GM21381 (cell line): ENCODE measurements around the gene ZFYVE16.
A peak's percentile ranks its signal among the peaks of the same experiment; 100 is the strongest.
"Not testable (repeated sequence)": the region's sequence is repeated elsewhere in the genome, so short reads cannot be mapped to it uniquely, and the experiment has no call there.

Source experiments
- ATAC-seq: cut with Tn5 transposase; IDR thresholded peaks from one replicate; pipeline ENCODE4 v1.9.1; 2021; ENCODE audit warnings: mild to moderate bottlenecking, moderate library complexity; ENCODE audit not compliant: unreplicated experiment

The ZFYVE16 gene

DNA sequence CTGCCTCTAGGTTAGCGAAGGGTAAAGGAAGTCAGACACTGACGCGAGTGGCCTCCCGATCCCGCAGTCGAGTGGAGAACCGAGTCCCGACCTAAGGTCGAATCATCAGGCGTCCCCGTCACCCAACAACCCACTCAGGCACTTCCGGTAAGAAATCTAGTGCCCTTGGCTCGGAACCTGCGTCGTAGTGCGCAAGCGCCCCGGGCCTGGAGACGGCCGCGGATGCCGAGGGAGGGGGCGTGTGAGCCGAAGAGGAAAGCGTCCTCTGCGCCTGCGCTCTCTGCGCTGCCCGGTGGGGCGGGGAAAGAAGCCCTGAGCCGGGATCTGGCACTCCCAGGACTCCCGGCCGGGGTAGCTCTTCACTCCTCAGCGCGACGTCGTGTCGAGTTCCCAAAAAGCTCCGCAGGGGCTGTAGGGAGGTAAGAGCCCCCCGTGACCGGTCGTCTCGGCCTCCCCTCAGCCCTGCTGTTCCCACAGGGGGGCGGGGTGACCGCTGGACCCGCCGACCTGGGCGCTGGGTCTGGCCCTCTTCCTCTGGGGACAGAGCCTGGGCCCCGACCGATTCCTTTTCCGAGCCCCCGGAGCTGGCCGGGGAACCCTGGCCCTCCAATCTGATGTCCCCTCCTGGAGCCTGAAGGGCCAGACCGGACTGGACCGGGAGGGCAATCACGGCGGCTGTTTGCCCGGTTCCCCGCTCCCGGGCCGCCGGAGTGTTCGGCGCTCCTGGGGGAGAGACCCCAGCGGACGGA, at the start of gene ZFYVE16:
ZFYVE16 (plus strand) TSS at position 330 of the 749 bp plus-strand sequence. CDS start 26,084 bp downstream, outside the sequence.
- peak; percentile 84 for ATAC-seq

DNA sequence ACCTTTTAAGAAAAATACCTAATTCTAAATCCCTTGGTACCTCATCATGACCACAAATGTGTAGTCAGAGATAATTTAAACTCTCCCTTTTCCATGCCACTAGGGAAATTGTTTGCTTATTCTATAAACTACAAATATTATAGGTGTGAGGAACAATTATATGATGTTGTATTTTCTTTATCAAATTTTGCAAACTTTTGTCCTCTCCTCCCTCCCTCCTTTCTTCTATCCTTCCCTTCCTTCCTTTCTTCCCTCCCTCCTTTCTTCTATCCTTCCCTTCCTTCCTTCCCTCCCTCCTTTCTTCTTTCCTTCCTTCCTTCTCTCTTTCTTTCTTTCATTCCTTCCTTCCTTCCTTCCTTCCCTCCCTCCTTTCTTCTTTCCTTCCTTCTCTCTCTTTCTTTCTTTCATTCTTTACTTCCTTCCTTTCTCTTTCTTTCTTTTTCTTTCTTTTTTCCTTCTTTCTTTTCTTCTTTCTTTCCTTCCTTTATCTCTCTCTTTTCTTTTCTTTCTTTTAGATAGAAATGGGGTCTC, 46.9 kb upstream of the ZFYVE16 start:
- no peak for ATAC-seq

DNA sequence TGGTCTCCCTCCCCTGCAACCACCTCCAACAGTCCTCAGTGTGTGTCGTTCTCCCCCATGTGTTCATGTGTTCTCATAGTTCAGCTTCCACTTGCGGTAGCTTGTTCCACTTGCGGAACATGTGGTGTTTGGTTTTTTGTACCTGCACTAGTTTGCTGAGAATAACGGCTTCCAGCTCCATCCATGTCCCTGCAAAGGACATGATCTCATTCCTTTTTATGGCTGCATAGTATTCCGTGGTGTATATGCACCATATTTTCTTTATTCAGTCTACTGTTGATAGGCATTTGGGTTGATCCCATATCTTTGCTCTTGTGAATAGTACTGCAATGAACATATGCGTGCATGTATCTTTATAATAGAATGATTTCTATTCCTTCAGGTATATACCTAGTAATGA, 43.0 kb upstream of the ZFYVE16 start:
- ATAC-seq, result no peak

DNA sequence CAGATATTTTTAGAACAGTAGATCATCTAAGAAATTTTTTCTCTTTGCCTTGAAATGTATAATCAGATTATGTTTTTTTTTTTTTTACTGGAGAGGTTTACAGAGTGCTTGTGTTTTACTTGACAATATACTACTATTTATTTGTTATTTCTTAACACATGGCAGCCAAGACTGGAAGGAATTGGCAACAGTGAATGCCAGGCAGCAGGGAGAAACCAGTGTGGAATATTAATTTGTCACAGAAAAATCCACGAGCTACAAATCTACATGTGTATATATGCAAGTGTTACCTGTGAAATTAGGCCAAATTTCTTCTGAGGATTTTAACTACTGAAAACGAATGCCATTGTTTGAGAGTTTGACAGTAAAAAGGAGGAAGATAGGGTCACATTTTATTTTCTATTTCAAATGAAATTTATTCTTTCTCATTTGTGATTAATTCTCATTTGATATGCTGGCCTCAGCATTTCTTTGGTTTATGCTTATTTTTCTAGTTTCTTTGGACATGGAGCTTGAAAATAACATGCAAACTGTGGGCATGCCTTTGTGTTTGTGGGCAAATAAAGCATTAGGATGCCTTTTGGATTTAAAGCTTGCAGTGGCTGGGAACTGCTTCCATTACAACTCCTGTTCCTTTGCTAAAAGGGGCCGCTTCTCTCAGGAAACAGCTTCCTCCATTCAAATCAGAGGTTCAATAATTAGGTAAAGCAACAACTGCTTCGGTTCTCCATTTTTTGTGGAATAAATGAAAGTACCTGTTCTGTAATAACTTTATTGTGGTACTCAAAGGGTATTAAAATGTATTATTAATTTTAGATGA, 39.0 kb upstream of the ZFYVE16 start:
- ATAC-seq, result no peak

DNA sequence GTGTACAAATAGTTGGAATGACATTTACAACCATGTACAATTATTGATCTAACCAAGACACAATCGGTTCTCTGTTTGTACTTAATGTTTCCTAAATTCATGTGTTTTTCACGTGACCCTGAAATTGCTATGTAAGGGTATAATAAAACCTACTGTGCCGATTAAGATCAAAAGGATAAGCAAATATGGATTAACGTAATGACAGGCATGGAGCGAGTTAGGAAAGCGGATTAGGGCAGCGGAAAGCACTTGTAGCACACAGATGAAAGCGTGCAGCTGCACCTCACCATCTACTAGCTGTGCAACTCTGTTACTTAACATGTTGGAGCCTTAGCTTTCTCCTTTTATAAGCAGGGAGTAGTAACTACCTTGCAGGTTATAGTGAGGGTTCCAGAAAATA, 38.3 kb upstream of the ZFYVE16 start:
- ATAC-seq, result no peak

DNA sequence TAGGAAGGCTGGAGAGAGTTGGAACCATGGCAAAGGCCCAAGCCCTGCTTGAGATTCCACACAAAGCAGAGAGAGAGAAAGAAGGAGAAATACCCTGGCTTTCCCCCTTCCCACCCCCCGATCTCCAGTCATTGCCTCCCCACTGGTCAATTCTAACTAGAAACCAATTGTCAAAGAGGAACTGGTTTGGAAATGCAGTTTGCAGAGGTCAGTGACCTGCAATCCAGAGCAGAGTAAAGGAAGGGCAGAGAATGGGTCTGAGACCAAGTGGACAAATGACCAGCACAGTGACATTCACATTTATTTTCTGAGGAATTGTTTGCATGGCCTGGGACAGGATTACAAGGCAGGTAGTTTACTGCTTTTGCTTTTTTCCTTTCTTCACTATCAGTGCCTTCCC, 37.5 kb upstream of the ZFYVE16 start:
- ATAC-seq, result no peak

DNA sequence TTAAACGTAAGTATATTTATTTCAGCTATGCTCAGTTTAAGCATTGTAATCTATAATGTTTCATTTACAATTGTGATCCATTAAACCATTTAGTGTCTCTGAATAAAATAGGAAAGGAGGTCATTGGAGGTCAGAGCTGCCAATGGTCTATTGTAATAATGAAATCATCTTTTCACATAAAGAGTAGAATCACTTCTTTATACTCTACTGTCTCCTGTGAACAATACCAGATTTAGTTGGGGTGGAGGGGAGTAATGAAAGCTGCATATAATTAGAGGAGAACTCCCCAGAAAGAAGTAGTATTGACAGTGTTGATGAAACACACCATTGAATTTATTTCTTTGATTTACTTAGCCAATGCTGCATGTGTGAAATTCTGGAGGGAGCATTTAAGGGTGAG, 35.1 kb upstream of the ZFYVE16 start:
- ATAC-seq, result no peak

DNA sequence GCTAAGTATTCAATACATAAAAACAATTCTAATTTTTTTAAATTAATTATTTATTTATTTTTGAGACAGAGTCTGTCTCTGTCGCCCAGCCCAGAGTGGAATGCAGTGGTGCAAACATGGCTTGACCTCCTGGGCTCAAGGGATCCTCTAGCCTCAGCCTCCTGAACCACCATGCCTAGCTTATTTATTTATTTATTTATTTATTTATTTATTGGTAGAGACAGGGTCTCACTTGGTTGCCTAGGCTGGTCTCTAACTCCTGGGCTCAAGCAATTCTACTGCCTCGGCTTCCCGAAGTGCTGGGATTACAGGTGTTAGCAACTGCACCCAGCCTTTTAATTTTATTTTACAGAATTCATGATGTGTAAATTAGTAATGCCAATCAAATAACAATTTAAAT, 33.7 kb upstream of the ZFYVE16 start:
- no peak for ATAC-seq

DNA sequence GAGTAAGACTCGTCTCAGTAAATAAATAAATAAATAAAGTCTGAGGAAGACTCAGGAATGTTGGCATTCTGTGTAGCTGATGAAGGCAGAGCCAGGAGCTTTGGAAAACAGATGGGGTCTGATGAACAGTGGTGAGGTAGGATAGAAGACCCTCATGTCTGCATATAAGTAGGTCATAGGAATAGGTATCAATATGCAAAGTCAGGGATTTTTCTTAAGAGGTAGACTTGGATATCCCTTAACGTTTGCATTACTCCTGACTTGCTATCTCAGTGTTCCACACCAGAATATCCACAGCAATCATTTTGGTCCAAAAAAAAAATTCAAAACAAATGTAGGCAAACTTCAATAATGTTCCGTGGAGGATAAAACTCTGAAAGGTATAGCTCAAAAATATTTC, 31.3 kb upstream of the ZFYVE16 start:
- ATAC-seq, result no peak

DNA sequence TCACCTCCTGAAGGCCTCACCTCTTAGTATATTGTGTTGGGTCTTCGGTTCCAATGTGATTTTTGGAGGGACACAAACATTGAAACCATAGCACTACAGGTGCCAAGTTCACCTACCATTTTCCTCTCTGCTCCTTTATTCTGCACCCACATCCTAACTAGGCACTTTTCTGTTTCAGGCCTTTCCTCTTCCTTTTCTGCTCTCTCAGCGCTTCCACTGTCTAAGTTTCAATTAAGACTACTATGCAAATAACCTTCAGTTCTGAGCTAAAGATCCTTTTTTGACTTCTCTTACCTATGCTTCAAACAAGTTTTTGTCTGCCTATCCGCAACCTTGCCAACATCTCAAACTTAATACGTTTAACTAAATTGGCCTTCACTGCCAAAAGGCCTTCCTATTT, 25.4 kb upstream of the ZFYVE16 start:
- no peak for ATAC-seq

DNA sequence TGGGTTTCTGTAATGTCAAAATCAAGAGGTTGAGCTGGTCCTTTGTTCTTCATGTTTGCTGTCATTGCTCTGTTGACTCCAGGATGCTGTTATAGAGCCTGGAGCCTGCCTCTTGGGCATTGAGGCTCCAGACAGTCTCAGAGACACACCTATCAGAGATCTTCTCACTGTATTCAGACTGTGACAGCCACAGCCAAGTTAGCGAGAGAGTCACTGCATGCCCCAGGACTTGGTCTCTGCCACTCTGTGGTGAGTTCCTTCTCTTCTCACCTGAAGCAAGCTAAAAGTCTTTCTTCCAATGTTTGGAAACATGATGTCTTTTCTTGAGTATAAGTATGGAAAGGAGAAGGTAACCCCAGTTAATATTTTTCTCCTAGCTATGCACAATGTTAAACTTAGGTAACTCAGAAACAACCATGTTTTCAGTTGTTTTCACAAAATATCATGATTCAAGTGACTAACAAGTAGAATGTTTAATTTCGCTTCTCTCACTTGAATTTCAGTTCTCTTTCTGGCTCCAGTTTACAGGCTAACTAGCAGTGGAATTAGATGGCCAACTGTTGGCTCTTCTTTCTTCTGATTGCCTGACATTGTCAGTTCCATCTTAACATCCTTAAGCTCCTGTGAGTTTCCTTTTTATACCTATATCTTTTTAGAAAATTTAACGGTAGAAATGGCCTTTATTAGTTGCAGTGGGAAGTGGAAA, 20.6 kb upstream of the ZFYVE16 start:
- no peak for ATAC-seq

DNA sequence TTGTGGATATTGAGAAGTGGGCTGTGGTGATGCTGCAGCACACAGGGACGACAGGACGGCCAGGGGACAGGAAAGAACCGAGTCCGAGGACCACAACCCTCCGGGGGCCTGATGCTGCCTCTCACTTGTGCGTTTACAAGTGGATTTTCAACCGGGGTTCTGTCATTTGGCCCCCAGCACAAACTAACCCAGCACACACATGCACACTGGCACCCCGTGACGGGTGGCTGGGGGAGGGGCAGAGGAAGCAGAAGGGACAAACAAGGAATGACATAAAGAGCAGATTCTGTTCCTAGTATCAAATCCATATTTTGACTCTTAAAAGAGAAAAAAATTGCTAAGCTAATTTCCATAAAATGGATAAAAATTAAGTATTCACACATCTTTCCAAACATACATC, 18.3 kb upstream of the ZFYVE16 start:
- ATAC-seq, result no peak

DNA sequence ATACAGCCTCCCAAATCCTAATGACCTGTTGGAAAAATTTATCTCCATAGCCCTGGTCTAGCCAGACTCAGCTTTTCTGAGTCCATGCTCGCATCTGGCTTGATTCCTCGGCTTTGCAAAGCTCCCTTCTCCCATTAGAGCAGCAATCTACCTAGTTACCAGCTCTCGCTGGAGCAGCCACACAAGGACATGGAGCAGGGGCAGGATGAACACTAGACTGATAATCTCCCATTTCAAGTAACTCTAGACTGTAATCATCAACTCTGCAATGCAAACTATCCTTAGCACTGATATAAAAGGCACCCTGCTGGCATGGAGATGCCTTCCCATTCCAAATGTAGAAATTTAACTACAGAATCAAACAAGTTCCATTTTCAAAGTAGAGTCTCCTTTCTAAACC, 17.5 kb upstream of the ZFYVE16 start:
- not testable (repeated sequence) for ATAC-seq

DNA sequence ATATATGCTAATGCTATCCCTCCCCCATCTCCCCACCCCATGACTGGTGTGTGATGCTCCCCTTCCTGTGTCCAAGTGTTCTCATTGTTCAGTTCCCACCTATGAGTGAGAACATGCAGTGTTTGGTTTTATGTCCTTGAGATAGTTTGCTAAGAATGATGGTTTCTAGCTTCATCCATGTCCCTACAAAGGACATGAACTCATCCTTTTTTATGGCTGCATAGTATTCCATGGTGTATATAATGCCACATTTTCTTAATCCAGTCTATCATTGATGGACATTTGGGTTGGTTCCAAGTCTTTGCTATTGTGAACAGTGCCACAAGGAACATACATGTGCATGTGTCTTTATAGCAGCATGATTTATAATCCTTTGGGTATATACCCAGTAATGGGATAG, 16.6 kb upstream of the ZFYVE16 start:
- ATAC-seq, result not testable (repeated sequence)

DNA sequence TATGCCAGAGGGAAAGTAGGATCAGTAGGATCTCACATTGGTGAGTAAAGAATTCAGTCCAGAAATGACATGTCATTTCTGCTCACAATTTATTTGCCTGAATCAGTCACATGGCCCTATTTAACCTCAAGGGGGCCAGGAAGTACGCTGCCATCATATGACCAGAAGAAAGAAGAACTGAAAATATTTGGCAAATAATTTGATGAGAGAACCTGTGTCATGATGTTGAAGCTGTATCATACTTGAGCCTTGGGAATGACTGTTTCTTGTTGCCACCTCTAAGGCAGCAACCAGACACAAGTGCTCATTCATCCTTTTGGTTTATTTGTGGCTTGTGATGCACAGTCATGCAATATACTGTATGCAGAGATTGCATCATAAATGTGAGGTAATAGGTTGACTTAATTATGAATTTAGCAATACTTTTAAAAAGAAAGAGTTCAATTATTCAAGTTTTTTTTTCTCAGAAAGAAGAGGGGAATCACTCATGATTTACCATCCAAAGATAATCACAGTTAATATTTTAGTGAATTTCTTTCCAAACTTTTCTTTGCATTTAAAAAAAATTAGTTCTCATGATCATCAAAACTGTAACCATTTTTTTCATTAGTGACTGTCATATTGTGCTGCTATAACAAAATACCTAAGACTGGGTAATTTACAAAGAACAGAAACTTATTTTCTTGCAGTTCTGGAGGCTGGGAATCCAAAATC, 8.2 kb upstream of the ZFYVE16 start:
- peak; percentile 77 for ATAC-seq

DNA sequence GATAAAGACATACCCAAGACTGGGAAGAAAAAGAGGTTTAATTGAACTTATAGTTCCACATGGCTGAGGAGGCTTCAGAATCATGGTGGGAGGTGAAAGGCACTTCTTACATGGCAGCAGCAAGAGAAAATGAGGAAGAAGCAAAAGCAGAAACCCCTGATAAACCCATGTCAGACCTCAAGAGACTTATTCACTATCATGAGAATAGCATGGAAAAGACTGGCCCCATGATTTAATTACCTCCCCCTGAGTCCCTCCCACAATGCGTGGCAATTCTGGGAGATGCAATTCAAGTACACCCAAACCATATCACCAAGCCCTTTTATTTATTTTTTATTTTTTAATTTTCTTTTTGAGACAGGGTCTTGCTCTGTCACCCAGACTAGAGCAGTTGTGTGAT, 7.5 kb upstream of the ZFYVE16 start:
- ATAC-seq, result not testable (repeated sequence)

DNA sequence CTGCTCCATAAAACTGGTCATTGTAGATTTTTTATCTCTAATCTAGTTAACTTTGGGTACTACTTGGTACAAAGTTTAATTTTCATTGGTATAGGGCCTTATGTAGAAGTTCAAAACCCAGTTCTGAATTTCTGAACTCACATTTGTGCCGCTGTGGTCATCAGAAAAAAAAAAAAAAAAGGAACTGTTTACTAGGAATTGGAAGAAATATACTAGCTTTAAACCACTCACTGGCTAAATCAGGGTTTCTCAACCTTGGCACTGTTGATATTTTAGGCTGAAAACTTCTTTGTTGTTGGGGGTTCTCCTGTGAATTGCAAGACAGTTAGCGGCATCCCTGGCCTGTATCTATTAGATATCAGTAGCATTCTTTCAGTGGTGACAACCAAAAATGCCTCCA, 4.1 kb upstream of the ZFYVE16 start:
- ATAC-seq, result no peak

DNA sequence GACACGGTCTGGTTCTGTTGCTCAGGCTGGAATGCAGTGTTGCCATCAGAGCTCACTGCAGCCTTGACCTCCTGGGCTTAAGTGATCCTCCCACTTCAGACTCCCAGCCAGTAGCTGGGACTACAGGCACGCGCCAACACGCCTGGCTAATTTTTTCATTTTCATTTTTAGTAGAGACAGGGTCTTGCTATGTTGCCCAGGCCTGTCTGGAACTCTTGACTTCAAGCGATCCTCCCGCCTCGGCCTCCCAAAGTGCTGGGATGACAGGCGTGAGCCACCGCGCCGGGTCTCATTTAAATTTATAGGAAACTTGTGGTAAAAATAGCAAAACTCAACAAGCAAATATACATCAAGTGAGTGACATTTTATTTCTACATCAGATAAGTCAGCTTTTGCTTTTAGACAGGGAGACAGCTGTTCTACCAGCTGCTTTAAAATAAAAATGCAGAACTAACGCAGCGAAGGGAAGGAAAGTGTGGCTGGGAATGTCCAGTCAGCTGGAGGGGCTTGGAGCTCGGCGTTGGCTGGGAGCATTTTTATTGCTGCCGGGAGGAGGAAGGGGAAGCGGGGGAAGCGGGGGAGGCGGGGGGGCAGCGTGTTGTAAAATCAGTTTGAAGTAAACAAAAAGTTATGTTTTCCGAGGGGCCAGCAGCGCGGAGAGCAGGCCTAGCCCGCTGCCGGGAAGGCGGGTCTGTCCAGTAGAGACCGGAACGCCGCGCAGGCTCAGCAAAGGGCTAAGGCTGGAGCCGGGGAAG, 707 bp upstream of the ZFYVE16 start:
- no peak for ATAC-seq

DNA sequence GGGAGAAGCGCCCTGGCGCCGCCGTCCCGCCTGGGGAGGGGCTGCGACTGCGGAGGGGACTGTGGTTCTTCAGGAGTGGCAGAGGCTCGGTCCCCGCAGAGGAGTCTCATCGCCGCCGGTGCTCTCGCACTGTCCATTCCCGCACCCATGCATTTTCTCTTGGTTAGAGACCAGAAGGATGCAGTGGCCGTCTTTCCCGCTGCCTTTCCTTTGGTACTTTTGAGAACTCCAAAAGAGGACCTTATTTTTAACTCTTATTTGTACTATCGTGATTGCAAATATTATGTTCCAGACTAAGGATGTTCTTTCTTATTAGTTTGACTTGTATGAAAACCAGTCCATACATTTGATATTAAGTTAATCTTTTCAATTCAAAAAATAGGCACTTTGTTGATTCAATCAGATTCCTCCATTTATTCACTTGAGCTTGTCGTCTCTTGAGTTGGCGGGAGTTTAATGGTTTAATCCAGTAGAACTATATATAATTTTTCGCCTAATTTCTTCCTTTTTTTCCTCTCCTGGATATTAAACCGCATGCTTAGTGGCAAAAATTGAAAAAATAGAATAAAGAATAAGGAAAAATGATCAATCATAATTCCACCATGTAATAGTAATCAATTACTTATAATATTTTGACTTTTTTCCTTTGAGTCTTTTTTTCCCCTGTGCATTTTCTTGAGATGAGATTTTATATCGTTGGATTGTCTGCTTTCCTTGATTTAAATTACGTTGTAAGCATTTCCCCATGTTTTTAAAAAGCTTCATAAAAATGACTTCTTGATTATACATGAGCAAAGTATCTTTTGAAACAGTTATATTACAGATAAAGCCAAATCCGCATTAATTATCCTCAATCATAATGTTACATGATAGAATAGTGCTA, 861 bp downstream of the ZFYVE16 start:
- ATAC-seq, result peak; percentile 41
